NCI-H146 (cell line): ENCODE data around the gene SPATA6.

ENCODE experiments used
- DNase-seq: peaks from one replicate; lab custom pipeline; 2025; lab: John Stamatoyannopoulos, UW

Gene SPATA6

GRCh38 chr1:48251821-48252220 lies 220.2 kb downstream of the SPATA6 start:
- no peak for DNase-seq

GRCh38 chr1:48251323-48251722 lies 220.7 kb downstream of the SPATA6 start:
- no peak for DNase-seq

GRCh38 chr1:48250572-48250971 lies 221.4 kb downstream of the SPATA6 start:
- no peak for DNase-seq

- DNase-seq, result no peak
These were observed 222.1 kb downstream of the SPATA6 start for GRCh38 chr1:48249868-48250267.

- DNase-seq, result no peak
These were observed 223.6 kb downstream of the SPATA6 start for GRCh38 chr1:48248356-48248755.

GRCh38 chr1:48246727-48247126 lies 225.3 kb downstream of the SPATA6 start:
- no peak for DNase-seq
